ENCODE results near the gene TMEM204.
"Not testable (repeated sequence)": the region's sequence is repeated elsewhere in the genome, so short reads cannot be mapped to it uniquely, and the experiment has no call there.

Gene TMEM204

GRCh38 chr16:1590366-1590765 is 56.9 kb downstream of the TMEM204 start:
- DNase-seq (ENCODE audit: low read depth in 2 of 2, low spot score in 1 of 2) = no peak

GRCh38 chr16:1590930-1591705 is 57.7 kb downstream of the TMEM204 start:
- DNase-seq (ENCODE audit: low read depth in 2 of 2, low spot score in 1 of 2) = no peak

- no peak for DNase-seq (ENCODE audit: low read depth in 2 of 2, low spot score in 1 of 2)
These were observed 59.0 kb downstream of the TMEM204 start for GRCh38 chr16:1592446-1592845.

- DNase-seq (ENCODE audit: low read depth in 2 of 2, low spot score in 1 of 2) = not testable (repeated sequence)
These were observed 62.0 kb downstream of the TMEM204 start for GRCh38 chr16:1595511-1595910.

- DNase-seq (ENCODE audit: low read depth in 2 of 2, low spot score in 1 of 2) = no peak
These were observed 63.0 kb downstream of the TMEM204 start for GRCh38 chr16:1596516-1596915.

- no peak for DNase-seq (ENCODE audit: low read depth in 2 of 2, low spot score in 1 of 2)
These were observed 63.7 kb downstream of the TMEM204 start for GRCh38 chr16:1597154-1597553.

- DNase-seq (ENCODE audit: low read depth in 2 of 2, low spot score in 1 of 2) = no peak
These were observed 67.6 kb downstream of the TMEM204 start for GRCh38 chr16:1601031-1601430.

GRCh38 chr16:1601489-1601888 is 68.0 kb downstream of the TMEM204 start:
- DNase-seq (ENCODE audit: low read depth in 2 of 2, low spot score in 1 of 2) = no peak

GRCh38 chr16:1602285-1602684 is 68.8 kb downstream of the TMEM204 start:
- DNase-seq (ENCODE audit: low read depth in 2 of 2, low spot score in 1 of 2) = no peak
